Endothelial cell (in vitro differentiated cells): Measurements from ENCODE around the gene SRSF4. TPM values are rescaled to one million over a fixed set of nuclear protein-coding genes. Genes with fewer than 3 reads are reported as not detected.

Experiments
- DNase-seq: peaks from one replicate; pipeline ENCODE4 v3.0.0; 2021; ENCODE audit warnings: low spot score
- H3K27ac Mint-ChIP-seq: one replicate; pipeline ENCODE4 v1.8.0; 2021; ENCODE audit warnings: mixed read lengths, inconsistent platforms; ENCODE audit not compliant: unreplicated experiment
- H3K27me3 Mint-ChIP-seq: one replicate; pipeline ENCODE4 v1.8.0; 2021; ENCODE audit warnings: mild to moderate bottlenecking, moderate library complexity, mixed read lengths, inconsistent platforms; ENCODE audit not compliant: unreplicated experiment
- H3K36me3 Mint-ChIP-seq: one replicate; pipeline ENCODE4 v1.8.0; 2021; ENCODE audit warnings: mild to moderate bottlenecking, low read depth, mixed read lengths, inconsistent platforms; ENCODE audit not compliant: unreplicated experiment
- H3K4me1 Mint-ChIP-seq: one replicate; pipeline ENCODE4 v1.8.0; 2021; ENCODE audit warnings: mild to moderate bottlenecking, mixed read lengths, inconsistent platforms; ENCODE audit not compliant: unreplicated experiment
- H3K4me3 Mint-ChIP-seq: one replicate; pipeline ENCODE4 v1.8.0; 2021; ENCODE audit warnings: mild to moderate bottlenecking, mixed read lengths, inconsistent platforms; ENCODE audit not compliant: unreplicated experiment
- H3K9me3 Mint-ChIP-seq: one replicate; pipeline ENCODE4 v1.8.0; 2021; ENCODE audit warnings: mixed read lengths, inconsistent platforms; ENCODE audit not compliant: unreplicated experiment
- total RNA-seq: library from RNA; stranded (reverse); fragmentation: NEBNext Ultra II Directional; extraction: Animal tissue kit (Norgen Biotek cat#: 25700); gene quantifications from one replicate; pipeline ENCODE4 v1.2.1, GENCODE V29; 2021; ENCODE audit not compliant: unreplicated experiment
- TF ChIP-seq, protein P1 (sequence below): fragments of 200-600 bp; sonication (generic); IDR thresholded peaks from one replicate; pipeline ENCODE4 v1.5.0; 2021; ENCODE audit warnings: antibody characterized with exemption; ENCODE audit not compliant: unreplicated experiment

Gene SRSF4
- total RNA-seq, 1 donor from 2014 or later, result 68.6 TPM

DNA sequence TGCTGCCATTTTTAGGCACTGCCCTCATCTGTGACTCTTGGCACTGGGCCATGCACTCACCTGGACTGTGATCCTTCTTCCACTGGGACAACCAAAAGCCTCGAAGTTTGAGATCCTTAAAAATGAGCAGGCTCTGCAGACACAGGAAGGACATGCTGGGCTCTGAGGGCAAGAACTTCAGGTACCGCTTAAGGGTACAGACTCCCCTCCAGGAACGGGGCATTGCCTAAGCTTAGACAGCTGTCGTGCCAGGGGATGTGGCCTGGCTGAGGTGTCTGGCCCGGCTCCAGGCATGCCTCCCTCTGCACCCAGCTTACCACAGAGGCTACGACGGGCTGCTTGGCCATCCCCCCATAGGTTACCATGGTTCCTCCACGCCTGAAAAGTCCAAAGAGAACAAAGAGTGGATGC, 14.2 kb upstream of the SRSF4 start:
- no peak overlapping the region for H3K4me3 Mint-ChIP-seq
- no peak overlapping the region for H3K27ac Mint-ChIP-seq
- TF ChIP-seq, protein P1, sequence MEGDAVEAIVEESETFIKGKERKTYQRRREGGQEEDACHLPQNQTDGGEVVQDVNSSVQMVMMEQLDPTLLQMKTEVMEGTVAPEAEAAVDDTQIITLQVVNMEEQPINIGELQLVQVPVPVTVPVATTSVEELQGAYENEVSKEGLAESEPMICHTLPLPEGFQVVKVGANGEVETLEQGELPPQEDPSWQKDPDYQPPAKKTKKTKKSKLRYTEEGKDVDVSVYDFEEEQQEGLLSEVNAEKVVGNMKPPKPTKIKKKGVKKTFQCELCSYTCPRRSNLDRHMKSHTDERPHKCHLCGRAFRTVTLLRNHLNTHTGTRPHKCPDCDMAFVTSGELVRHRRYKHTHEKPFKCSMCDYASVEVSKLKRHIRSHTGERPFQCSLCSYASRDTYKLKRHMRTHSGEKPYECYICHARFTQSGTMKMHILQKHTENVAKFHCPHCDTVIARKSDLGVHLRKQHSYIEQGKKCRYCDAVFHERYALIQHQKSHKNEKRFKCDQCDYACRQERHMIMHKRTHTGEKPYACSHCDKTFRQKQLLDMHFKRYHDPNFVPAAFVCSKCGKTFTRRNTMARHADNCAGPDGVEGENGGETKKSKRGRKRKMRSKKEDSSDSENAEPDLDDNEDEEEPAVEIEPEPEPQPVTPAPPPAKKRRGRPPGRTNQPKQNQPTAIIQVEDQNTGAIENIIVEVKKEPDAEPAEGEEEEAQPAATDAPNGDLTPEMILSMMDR, result no peak
- H3K9me3 Mint-ChIP-seq, result no peaks in the 10 kb centered on the region
- no peak for DNase-seq
- H3K36me3 Mint-ChIP-seq, result peaks cover 19% of the 10 kb centered on the region
- peaks cover 3% of the 10 kb centered on the region for H3K27me3 Mint-ChIP-seq
- H3K4me1 Mint-ChIP-seq, result no peaks in the 10 kb centered on the region

DNA sequence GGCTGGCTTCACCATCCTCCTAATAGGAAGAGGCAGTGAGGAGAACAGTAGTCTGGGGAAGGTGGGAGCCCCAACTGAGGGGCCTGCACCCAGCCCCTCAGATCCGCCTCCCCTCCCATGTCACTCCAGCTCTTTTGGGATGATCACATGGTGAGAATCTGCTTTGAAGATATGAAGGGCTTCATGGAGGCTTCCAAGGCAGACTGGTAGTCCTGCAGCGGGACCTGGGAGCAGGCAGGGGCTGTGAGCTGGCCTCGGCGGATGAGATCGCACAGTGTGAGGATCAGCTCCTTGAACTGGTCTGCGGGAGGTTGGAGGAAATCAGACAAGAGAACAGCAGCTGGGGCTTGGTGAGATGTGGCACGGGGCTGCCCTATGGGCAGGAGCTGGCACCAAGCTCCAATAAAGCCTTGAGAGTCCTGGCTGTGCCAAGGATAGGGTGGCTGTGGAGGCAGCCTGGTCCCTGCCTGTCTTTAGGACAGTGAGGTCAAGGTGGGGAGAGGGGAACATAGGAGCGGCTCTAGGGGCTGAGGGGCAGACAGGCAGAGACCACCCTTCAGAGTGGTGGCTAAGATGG, 12.3 kb upstream of the SRSF4 start:
- peak overlapping the region; percentile 52 for H3K27ac Mint-ChIP-seq
- DNase-seq, result no peak
- no peaks in the 10 kb centered on the region for H3K4me1 Mint-ChIP-seq
- H3K36me3 Mint-ChIP-seq, result peaks cover 15% of the 10 kb centered on the region
- H3K9me3 Mint-ChIP-seq, result no peaks in the 10 kb centered on the region
- peaks cover 6% of the 10 kb centered on the region for H3K27me3 Mint-ChIP-seq
- H3K4me3 Mint-ChIP-seq, result no peak overlapping the region
- TF ChIP-seq, protein P1, result no peak

DNA sequence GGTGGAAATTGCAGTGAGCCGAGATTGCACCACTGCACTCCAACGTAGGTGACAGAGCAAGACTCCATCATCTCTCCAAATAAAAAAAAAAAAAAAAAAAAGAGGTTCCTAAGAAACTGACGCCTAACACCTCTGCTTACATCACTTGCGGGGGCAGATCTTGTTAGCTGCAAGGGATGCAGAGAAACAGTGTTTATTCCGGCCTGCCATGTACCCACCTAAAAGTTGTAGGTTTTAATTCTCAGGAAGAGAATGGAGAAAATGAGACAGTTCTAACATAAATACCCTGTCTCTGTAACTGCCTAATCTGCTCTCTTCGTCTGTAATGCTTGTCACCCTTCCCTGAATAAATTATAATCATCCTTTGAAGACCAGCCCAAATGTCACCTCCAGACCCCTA, 9.0 kb upstream of the SRSF4 start:
- H3K36me3 Mint-ChIP-seq, result peaks cover 11% of the 10 kb centered on the region
- no peak for DNase-seq
- no peaks in the 10 kb centered on the region for H3K9me3 Mint-ChIP-seq
- peaks cover 5% of the 10 kb centered on the region for H3K4me1 Mint-ChIP-seq
- peak overlapping the region; percentile 10 for H3K27ac Mint-ChIP-seq
- peaks cover 5% of the 10 kb centered on the region for H3K27me3 Mint-ChIP-seq
- TF ChIP-seq, protein P1, result no peak
- no peak overlapping the region for H3K4me3 Mint-ChIP-seq

DNA sequence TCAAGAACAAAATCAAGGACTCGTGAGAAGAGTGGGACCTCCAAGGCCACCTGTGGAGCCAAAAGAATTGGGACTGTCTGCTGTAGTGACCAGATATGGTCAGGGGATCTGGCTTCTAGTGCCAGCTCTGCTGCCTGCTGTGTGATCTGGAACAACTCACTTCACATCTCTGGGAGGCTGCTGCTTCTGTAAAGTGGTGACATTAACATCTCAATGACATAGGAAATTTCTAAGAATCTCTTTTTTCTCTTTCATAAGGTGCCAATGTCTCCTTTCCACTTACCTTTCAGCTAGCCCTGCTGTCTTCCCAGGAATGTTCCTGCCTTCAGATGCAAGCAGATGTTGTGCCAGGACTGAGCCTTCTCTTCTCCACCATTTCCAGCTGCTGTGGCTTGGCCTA, 5.0 kb upstream of the SRSF4 start:
- Mint-ChIP-seq H3K9me3 (no peaks in the 10 kb centered on the region), H3K4me3 (no peak overlapping the region), H3K4me1 (peaks cover 7% of the 10 kb centered on the region), H3K27ac (no peak overlapping the region), H3K36me3 (no peaks in the 10 kb centered on the region), H3K27me3 (peaks cover 6% of the 10 kb centered on the region)
- TF ChIP-seq, protein P1, result no peak
- no peak for DNase-seq

DNA sequence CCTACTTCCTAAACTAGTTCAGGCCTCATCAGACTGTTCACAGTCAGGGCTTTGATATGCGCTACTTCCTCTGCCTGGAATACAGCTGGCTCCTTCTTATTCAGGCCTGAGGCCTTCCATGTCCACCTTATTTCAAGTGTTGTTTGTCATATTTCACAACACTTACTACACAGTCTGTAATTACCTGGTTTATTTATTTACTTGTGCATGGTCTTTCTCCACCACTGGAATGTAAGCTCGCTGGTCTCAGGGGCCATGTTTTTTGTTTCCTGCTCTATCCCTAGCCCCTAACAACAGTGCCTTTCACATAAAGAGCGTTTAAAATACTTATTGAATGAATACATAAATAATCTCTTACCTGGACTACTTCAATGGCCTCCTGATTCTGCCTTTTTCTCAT, 4.6 kb upstream of the SRSF4 start:
- Mint-ChIP-seq H3K9me3 (no peaks in the 10 kb centered on the region), H3K36me3 (no peaks in the 10 kb centered on the region), H3K27ac (no peak overlapping the region), H3K4me3 (no peak overlapping the region), H3K27me3 (peaks cover 6% of the 10 kb centered on the region), H3K4me1 (peaks cover 7% of the 10 kb centered on the region)
- TF ChIP-seq, protein P1, result no peak
- no peak for DNase-seq
